IMR-90 (cell line): ENCODE measurements around the gene NFATC3. TPM values are rescaled to one million over a fixed set of nuclear protein-coding genes. Genes with fewer than 3 reads are reported as not detected.

ENCODE experiments used
- ATAC-seq: fragments of 200-7000 bp; cut with Tn5 transposase; 2 replicates; pipeline ENCODE4 v1.9.1; 2020; ENCODE audit warnings: low read depth, mild to moderate bottlenecking, moderate library complexity
- BruUV-seq: library from RNA; stranded (reverse); fragments of 400-500 nt; replicated peaks from 2 replicates; lab custom pipeline; 2021; lab: Mats Ljungman, UMichigan
- CTCF ChIA-PET: fragments of 300-600 bp; formaldehyde crosslinking; extraction: SDS; loops from one replicate; lab custom pipeline; 2021; ENCODE audit warnings: antibody characterized with exemption; lab: Yijun Ruan, JAX
- POLR2A ChIA-PET: fragments of 300-600 bp; sonication (Branson Sonifier 250); formaldehyde crosslinking; loops from one replicate; lab custom pipeline; 2022; ENCODE audit warnings: antibody characterized with exemption; ENCODE audit not compliant: unreplicated experiment; lab: Charles Lee
- DNase-seq: peaks from one replicate; pipeline ENCODE4 v3.0.0; 2013
- H2AFZ ChIP-seq: replicated peaks from 2 replicates; pipeline ENCODE3; 2013; ENCODE audit warnings: low read length, mild to moderate bottlenecking; ENCODE audit not compliant: poor library complexity
- H2AK5ac ChIP-seq: 2 replicates; pipeline ENCODE4 v1.6.1; 2013; ENCODE audit warnings: low read depth, low read length, inconsistent platforms
- H2AK9ac ChIP-seq: replicated peaks from 2 replicates; pipeline ENCODE3; 2013; ENCODE audit warnings: mild to moderate bottlenecking, low read depth, low read length, moderate library complexity; ENCODE audit not compliant: poor library complexity
- H2BK120ac ChIP-seq: 2 replicates; pipeline ENCODE4 v1.6.1; 2013; ENCODE audit warnings: low read depth, low read length, inconsistent platforms
- H2BK15ac ChIP-seq: 3 replicates; pipeline ENCODE4 v1.6.1; 2013; ENCODE audit warnings: low read depth, low read length, inconsistent platforms
- H2BK20ac ChIP-seq: 2 replicates; pipeline ENCODE4 v1.6.1; 2013; ENCODE audit warnings: low read depth, mild to moderate bottlenecking, inconsistent platforms, low read length, moderate library complexity
- H2BK5ac ChIP-seq: 2 replicates; pipeline ENCODE4 v1.6.1; 2013; ENCODE audit warnings: mild to moderate bottlenecking, low read depth, low read length, inconsistent platforms; ENCODE audit not compliant: poor library complexity, severe bottlenecking
- H3K14ac ChIP-seq: replicated peaks from 2 replicates; pipeline ENCODE4 v1.6.1; 2013; ENCODE audit warnings: low read depth, low read length, inconsistent platforms
- H3K18ac ChIP-seq: 2 replicates; pipeline ENCODE4 v1.6.1; 2013; ENCODE audit warnings: low read depth, low read length, control low read depth
- H3K23ac ChIP-seq: 2 replicates; pipeline ENCODE4 v1.6.1; 2013; ENCODE audit warnings: low read depth, low read length, inconsistent platforms
- H3K27ac ChIP-seq: 2 replicates; pipeline ENCODE4 v1.5.1; 2013; ENCODE audit warnings: mild to moderate bottlenecking, control low read depth, low read length; ENCODE audit not compliant: insufficient read depth
- H3K27me3 ChIP-seq: 2 replicates; pipeline ENCODE4 v1.6.1; 2013; ENCODE audit warnings: low read length; ENCODE audit not compliant: control insufficient read depth, insufficient read depth
- H3K36me3 ChIP-seq: 2 replicates; pipeline ENCODE4 v1.6.1; 2013; ENCODE audit warnings: low read length, mixed read lengths; ENCODE audit not compliant: control insufficient read depth, insufficient read depth
- H3K4ac ChIP-seq: 2 replicates; pipeline ENCODE4 v1.6.1; 2013; ENCODE audit warnings: low read depth, low read length, inconsistent platforms
- H3K4me1 ChIP-seq: 2 replicates; pipeline ENCODE4 v1.6.1; 2013; ENCODE audit warnings: low read length, mixed read lengths; ENCODE audit not compliant: control insufficient read depth, insufficient read depth
- H3K4me2 ChIP-seq: 2 replicates; pipeline ENCODE4 v1.6.1; 2013; ENCODE audit warnings: low read depth, mild to moderate bottlenecking, control low read depth, low read length, moderate library complexity
- H3K4me3 ChIP-seq: 2 replicates; pipeline ENCODE4 v1.5.1; 2013; ENCODE audit warnings: low read depth, mild to moderate bottlenecking, control low read depth, low read length, moderate library complexity; ENCODE audit not compliant: insufficient read depth
- H3K56ac ChIP-seq: 2 replicates; pipeline ENCODE4 v1.6.1; 2013; ENCODE audit warnings: low read length, inconsistent platforms; ENCODE audit not compliant: insufficient read depth; ENCODE audit errors: extremely low read depth
- H3K79me1 ChIP-seq, 2 experiments: 2 replicates each; pipeline ENCODE4 v1.6.1; 2013; ENCODE audit warnings: low read length in 2 of 2, inconsistent platforms in 1 of 2, low read depth in 1 of 2
- H3K9ac ChIP-seq: 2 replicates; pipeline ENCODE4 v1.6.1; 2013; ENCODE audit warnings: low read depth, low read length, control low read depth
- H3K9me1 ChIP-seq: 2 replicates; pipeline ENCODE4 v1.6.1; 2013; ENCODE audit warnings: low read length, inconsistent platforms; ENCODE audit not compliant: insufficient read depth
- H3K9me3 ChIP-seq: 2 replicates; pipeline ENCODE4 v1.6.1; 2013; ENCODE audit warnings: low read length; ENCODE audit not compliant: control insufficient read depth, insufficient read depth
- H4K20me1 ChIP-seq: 2 replicates; pipeline ENCODE4 v1.6.1; 2013; ENCODE audit warnings: low read length, inconsistent platforms; ENCODE audit not compliant: insufficient read depth
- H4K5ac ChIP-seq: 2 replicates; pipeline ENCODE4 v1.6.1; 2013; ENCODE audit warnings: mild to moderate bottlenecking, low read depth, low read length, control low read depth
- H4K8ac ChIP-seq, 2 experiments: 2 replicates each; pipeline ENCODE4 v1.6.1; 2013; ENCODE audit warnings: low read depth in 2 of 2, low read length in 2 of 2, control low read depth in 1 of 2, inconsistent platforms in 1 of 2
- H4K91ac ChIP-seq: 2 replicates; pipeline ENCODE4 v1.6.1; 2013; ENCODE audit warnings: low read depth, low read length, inconsistent platforms; ENCODE audit not compliant: insufficient read depth
- BHLHE40 ChIP-seq: fragments of 150-350 bp; IDR thresholded peaks from 2 replicates; pipeline ENCODE4 v1.6.1; 2016; ENCODE audit warnings: mild to moderate bottlenecking, low read depth, low read length
- CEBPB ChIP-seq: IDR thresholded peaks from 2 replicates; pipeline ENCODE4 v1.6.1; 2012; ENCODE audit warnings: low read depth, low read length, improper control_type of control experiment
- CHD1 ChIP-seq: IDR thresholded peaks from 2 replicates; pipeline ENCODE4 v1.6.1; 2012; ENCODE audit warnings: low read depth, low read length, improper control_type of control experiment
- FOS ChIP-seq: fragments of 150-350 bp; IDR thresholded peaks from 2 replicates; pipeline ENCODE4 v1.6.1; 2016; ENCODE audit warnings: low read depth, low read length
- MAFK ChIP-seq: IDR thresholded peaks from 2 replicates; pipeline ENCODE4 v1.6.1; 2012; ENCODE audit warnings: low read depth, low read length, improper control_type of control experiment
- MAZ ChIP-seq: IDR thresholded peaks from 2 replicates; pipeline ENCODE4 v1.6.1; 2012; ENCODE audit warnings: low read depth, mild to moderate bottlenecking, low read length, improper control_type of control experiment, moderate library complexity, borderline replicate concordance
- MXI1 ChIP-seq: IDR thresholded peaks from 2 replicates; pipeline ENCODE4 v1.6.1; 2012; ENCODE audit warnings: low read depth, mild to moderate bottlenecking, low read length, moderate library complexity, borderline replicate concordance
- NFE2L2 ChIP-seq: fragments of 150-350 bp; IDR thresholded peaks from 2 replicates; pipeline ENCODE4 v1.6.1; 2016; ENCODE audit warnings: low read depth, mild to moderate bottlenecking, low read length
- POLR2A ChIP-seq: IDR thresholded peaks from 2 replicates; pipeline ENCODE4 v1.6.1; 2012; ENCODE audit warnings: mild to moderate bottlenecking, low read depth, low read length
- RAD21 ChIP-seq: IDR thresholded peaks from 2 replicates; pipeline ENCODE4 v1.6.1; 2012; ENCODE audit warnings: low read length, improper control_type of control experiment
- RCOR1 ChIP-seq: IDR thresholded peaks from 2 replicates; pipeline ENCODE4 v1.6.1; 2012; ENCODE audit warnings: mild to moderate bottlenecking, low read length, improper control_type of control experiment; ENCODE audit not compliant: insufficient replicate concordance
- RFX5 ChIP-seq: IDR thresholded peaks from 2 replicates; pipeline ENCODE4 v1.8.0; 2012; ENCODE audit warnings: low read depth, mild to moderate bottlenecking, low read length, moderate library complexity
- SMC3 ChIP-seq: fragments of 150-350 bp; IDR thresholded peaks from 2 replicates; pipeline ENCODE4 v1.6.1; 2016; ENCODE audit warnings: low read depth, mild to moderate bottlenecking, antibody characterized with exemption, low read length, moderate library complexity
- dilution Hi-C: fragments of 300-500 bp; cut with HindIII; formaldehyde crosslinking; loops from one replicate; pipeline ENCODE4 v1.14.3; 2018; ENCODE audit warnings: low sequenced_read_pairs; ENCODE audit not compliant: unreplicated experiment
- in situ Hi-C: fragments of 300-500 bp; cut with MboI; formaldehyde crosslinking; loops from 3 replicates; pipeline ENCODE4 v1.14.3; 2019; ENCODE audit warnings: low sequenced_read_pairs, inconsistent platforms, mixed read lengths
- intact Hi-C: fragments of 100-400 bp; cut with micrococcal nuclease; formaldehyde crosslinking; loops from 2 replicates; pipeline ENCODE4 v1.10.0; 2022
- polyA plus RNA-seq, 3 experiments: library from polyadenylated mRNA; depleted of rRNA; stranded (reverse); fragments of >200 nt; gene quantifications; 2 replicates each; pipeline ENCODE4 v1.2.3, GENCODE V29; 2012; ENCODE audit warnings: low replicate concordance in 1 of 3
- total RNA-seq: library from RNA; depleted of rRNA; stranded (reverse); fragments of >200 nt; gene quantifications from 2 replicates; pipeline ENCODE4 v1.2.3, GENCODE V29; 2012
- TF ChIP-seq, protein P1 (sequence below): conservative IDR thresholded peaks from 2 replicates; pipeline ENCODE4 v1.5.1; 2012; ENCODE audit warnings: mild to moderate bottlenecking, low read depth, low read length, improper control_type of control experiment
- TF ChIP-seq, protein P2 (sequence below): fragments of 150-350 bp; IDR thresholded peaks from 2 replicates; pipeline ENCODE4 v1.6.1; 2017; ENCODE audit warnings: mild to moderate bottlenecking, antibody characterized with exemption, low read length, low read depth
- TF ChIP-seq, protein P3 (sequence below): fragments of 150-350 bp; IDR thresholded peaks from 2 replicates; pipeline ENCODE4 v1.6.1; 2016; ENCODE audit warnings: low read depth, mild to moderate bottlenecking, low read length, moderate library complexity, borderline replicate concordance

The NFATC3 gene
- total and polyA plus RNA-seq, 2 of the 4 experiments (the other 2 are of a cell fraction): 6.3 to 21.5 TPM

DNA sequence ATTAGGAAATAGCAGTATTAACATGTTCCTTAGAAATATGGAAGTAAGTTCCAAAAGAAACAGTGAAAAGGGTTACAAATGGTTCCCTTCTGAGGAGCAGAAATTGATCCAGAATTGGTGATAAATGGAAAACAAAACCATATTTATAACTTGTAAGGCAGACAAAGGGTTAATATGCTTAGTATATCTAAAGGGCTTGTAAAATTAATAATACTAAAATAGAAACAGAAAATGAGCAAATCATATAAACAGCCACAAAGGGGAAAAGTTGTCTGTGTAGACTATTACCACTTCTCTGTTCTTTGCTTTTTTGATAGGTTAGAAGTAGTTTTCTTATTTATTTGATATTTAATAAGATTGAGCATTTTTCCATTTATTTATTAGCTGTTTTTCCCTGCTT is 64.4 kb downstream of the NFATC3 start:
- TF ChIP-seq BHLHE40 (no peak), CHD1 (no peak), RCOR1 (no peak), RAD21 (no peak), SMC3 (no peak), POLR2A (no peak), RFX5 (no peak), NFE2L2 (no peak), FOS (no peak), CEBPB (no peak), MXI1 (no peak), MAFK (no peak), MAZ (no peak)
- TF ChIP-seq, protein P1, sequence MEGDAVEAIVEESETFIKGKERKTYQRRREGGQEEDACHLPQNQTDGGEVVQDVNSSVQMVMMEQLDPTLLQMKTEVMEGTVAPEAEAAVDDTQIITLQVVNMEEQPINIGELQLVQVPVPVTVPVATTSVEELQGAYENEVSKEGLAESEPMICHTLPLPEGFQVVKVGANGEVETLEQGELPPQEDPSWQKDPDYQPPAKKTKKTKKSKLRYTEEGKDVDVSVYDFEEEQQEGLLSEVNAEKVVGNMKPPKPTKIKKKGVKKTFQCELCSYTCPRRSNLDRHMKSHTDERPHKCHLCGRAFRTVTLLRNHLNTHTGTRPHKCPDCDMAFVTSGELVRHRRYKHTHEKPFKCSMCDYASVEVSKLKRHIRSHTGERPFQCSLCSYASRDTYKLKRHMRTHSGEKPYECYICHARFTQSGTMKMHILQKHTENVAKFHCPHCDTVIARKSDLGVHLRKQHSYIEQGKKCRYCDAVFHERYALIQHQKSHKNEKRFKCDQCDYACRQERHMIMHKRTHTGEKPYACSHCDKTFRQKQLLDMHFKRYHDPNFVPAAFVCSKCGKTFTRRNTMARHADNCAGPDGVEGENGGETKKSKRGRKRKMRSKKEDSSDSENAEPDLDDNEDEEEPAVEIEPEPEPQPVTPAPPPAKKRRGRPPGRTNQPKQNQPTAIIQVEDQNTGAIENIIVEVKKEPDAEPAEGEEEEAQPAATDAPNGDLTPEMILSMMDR: no peak
- TF ChIP-seq, protein P2, sequence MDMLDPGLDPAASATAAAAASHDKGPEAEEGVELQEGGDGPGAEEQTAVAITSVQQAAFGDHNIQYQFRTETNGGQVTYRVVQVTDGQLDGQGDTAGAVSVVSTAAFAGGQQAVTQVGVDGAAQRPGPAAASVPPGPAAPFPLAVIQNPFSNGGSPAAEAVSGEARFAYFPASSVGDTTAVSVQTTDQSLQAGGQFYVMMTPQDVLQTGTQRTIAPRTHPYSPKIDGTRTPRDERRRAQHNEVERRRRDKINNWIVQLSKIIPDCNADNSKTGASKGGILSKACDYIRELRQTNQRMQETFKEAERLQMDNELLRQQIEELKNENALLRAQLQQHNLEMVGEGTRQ: no peak
- TF ChIP-seq, protein P3, sequence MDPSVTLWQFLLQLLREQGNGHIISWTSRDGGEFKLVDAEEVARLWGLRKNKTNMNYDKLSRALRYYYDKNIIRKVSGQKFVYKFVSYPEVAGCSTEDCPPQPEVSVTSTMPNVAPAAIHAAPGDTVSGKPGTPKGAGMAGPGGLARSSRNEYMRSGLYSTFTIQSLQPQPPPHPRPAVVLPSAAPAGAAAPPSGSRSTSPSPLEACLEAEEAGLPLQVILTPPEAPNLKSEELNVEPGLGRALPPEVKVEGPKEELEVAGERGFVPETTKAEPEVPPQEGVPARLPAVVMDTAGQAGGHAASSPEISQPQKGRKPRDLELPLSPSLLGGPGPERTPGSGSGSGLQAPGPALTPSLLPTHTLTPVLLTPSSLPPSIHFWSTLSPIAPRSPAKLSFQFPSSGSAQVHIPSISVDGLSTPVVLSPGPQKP: no peak
- ChIA-PET POLR2A (no interaction called here), CTCF (no interaction called here)
- H3K4me2 ChIP-seq: no peak overlapping the region
- no peak overlapping the region for H3K4ac ChIP-seq
- peaks cover 10% of the 10 kb centered on the region for H3K9me1 ChIP-seq
- no peak overlapping the region for H4K5ac ChIP-seq
- in situ Hi-C loops (no loop called here), dilution Hi-C loops (no loop called here), intact Hi-C loops (no loop called here)
- no TSS peak for BruUV-seq
- H4K20me1 ChIP-seq: no peaks in the 10 kb centered on the region
- no peak overlapping the region for H2BK5ac ChIP-seq
- no peak overlapping the region for H2AFZ ChIP-seq
- no peaks in the 10 kb centered on the region for H3K9me3 ChIP-seq
- no peak overlapping the region for H3K18ac ChIP-seq
- H3K36me3 ChIP-seq: no peaks in the 10 kb centered on the region; the same call in 1 of the 2 replicates
- H3K79me1 ChIP-seq: peaks cover 3 to 19% of the 10 kb centered on the region in 2 experiments; a peak in 2 of 4 replicates
- no peak overlapping the region for H4K8ac ChIP-seq
- no peak overlapping the region for H2AK5ac ChIP-seq
- no peak overlapping the region for H2AK9ac ChIP-seq
- no peak overlapping the region for H2BK120ac ChIP-seq
- no peak for ATAC-seq
- no peak overlapping the region for H3K56ac ChIP-seq
- no peak overlapping the region for H4K91ac ChIP-seq
- no peak overlapping the region for H3K27ac ChIP-seq
- no peak overlapping the region for H3K14ac ChIP-seq
- H2BK20ac ChIP-seq: no peak overlapping the region
- peaks cover 2% of the 10 kb centered on the region; the same call in 1 of the 2 replicates for H3K4me1 ChIP-seq
- no peaks in the 10 kb centered on the region for H3K27me3 ChIP-seq
- H2BK15ac ChIP-seq: no peak overlapping the region
- DNase-seq: no peak
- no peak overlapping the region for H3K23ac ChIP-seq
- H3K9ac ChIP-seq: no peak overlapping the region
- no peak overlapping the region for H3K4me3 ChIP-seq
